ENCODE measurements around the gene GSK3B. TPM values are rescaled to one million over a fixed set of nuclear protein-coding genes. Genes with fewer than 3 reads are reported as not detected.

Gene GSK3B
- total and polyA plus RNA-seq, 2 experiments from 2014 or later, result 29.0 to 45.3 TPM

- Histone ChIP-seq H3K27ac (ENCODE audit: low read depth) (no peak overlapping the region), H3K9me2 (ENCODE audit: insufficient read depth) (peaks cover 11% of the 10 kb centered on the region; the same call in 1 of the 2 replicates), H3K4me3 (no peak overlapping the region), H3K27me3 (ENCODE audit: insufficient read depth) (no peaks in the 10 kb centered on the region), H3K36me3 (ENCODE audit: insufficient read depth) (no peaks in the 10 kb centered on the region), H2AFZ (no peak overlapping the region), H3K4me2 (no peak overlapping the region), H4K20me1 (replicated peaks; ENCODE audit: insufficient read depth) (no peaks in the 10 kb centered on the region), H3K79me2 (replicated peaks; ENCODE audit: insufficient read depth) (no peaks in the 10 kb centered on the region), H3F3A (replicated peaks; ENCODE audit: low read depth) (no peaks in the 10 kb centered on the region), H3K4me1 (ENCODE audit: insufficient read depth) (peaks cover 20% of the 10 kb centered on the region)
- TF ChIP-seq JUNB (IDR thresholded peaks at IDR 0.05; ENCODE audit: unreplicated experiment) (no peak), REST (IDR thresholded peaks at IDR 0.05; ENCODE audit: unreplicated experiment) (no peak), CREB1 (CRISPR knock-in tag; IDR thresholded peaks at IDR 0.05; ENCODE audit: low read depth) (no peak), EZH2 (IDR thresholded peaks at IDR 0.05; ENCODE audit: low read depth, unreplicated experiment) (no peak), ZNF331 (CRISPR knock-in tag; IDR thresholded peaks at IDR 0.05; ENCODE audit: low read depth) (no peak), EZH2phosphoT487 (IDR thresholded peaks at IDR 0.05; ENCODE audit: unreplicated experiment) (no peak), STAT1 (IDR thresholded peaks at IDR 0.05; ENCODE audit: unreplicated experiment) (no peak), POLR2AphosphoS5 (IDR thresholded peaks at IDR 0.05; ENCODE audit: low read depth) (no peak), ZNF114 (CRISPR knock-in tag; IDR thresholded peaks at IDR 0.05) (no peak), NANOG (IDR thresholded peaks at IDR 0.05; ENCODE audit: borderline replicate concordance) (no peak)
- TF ChIP-seq, protein P1, sequence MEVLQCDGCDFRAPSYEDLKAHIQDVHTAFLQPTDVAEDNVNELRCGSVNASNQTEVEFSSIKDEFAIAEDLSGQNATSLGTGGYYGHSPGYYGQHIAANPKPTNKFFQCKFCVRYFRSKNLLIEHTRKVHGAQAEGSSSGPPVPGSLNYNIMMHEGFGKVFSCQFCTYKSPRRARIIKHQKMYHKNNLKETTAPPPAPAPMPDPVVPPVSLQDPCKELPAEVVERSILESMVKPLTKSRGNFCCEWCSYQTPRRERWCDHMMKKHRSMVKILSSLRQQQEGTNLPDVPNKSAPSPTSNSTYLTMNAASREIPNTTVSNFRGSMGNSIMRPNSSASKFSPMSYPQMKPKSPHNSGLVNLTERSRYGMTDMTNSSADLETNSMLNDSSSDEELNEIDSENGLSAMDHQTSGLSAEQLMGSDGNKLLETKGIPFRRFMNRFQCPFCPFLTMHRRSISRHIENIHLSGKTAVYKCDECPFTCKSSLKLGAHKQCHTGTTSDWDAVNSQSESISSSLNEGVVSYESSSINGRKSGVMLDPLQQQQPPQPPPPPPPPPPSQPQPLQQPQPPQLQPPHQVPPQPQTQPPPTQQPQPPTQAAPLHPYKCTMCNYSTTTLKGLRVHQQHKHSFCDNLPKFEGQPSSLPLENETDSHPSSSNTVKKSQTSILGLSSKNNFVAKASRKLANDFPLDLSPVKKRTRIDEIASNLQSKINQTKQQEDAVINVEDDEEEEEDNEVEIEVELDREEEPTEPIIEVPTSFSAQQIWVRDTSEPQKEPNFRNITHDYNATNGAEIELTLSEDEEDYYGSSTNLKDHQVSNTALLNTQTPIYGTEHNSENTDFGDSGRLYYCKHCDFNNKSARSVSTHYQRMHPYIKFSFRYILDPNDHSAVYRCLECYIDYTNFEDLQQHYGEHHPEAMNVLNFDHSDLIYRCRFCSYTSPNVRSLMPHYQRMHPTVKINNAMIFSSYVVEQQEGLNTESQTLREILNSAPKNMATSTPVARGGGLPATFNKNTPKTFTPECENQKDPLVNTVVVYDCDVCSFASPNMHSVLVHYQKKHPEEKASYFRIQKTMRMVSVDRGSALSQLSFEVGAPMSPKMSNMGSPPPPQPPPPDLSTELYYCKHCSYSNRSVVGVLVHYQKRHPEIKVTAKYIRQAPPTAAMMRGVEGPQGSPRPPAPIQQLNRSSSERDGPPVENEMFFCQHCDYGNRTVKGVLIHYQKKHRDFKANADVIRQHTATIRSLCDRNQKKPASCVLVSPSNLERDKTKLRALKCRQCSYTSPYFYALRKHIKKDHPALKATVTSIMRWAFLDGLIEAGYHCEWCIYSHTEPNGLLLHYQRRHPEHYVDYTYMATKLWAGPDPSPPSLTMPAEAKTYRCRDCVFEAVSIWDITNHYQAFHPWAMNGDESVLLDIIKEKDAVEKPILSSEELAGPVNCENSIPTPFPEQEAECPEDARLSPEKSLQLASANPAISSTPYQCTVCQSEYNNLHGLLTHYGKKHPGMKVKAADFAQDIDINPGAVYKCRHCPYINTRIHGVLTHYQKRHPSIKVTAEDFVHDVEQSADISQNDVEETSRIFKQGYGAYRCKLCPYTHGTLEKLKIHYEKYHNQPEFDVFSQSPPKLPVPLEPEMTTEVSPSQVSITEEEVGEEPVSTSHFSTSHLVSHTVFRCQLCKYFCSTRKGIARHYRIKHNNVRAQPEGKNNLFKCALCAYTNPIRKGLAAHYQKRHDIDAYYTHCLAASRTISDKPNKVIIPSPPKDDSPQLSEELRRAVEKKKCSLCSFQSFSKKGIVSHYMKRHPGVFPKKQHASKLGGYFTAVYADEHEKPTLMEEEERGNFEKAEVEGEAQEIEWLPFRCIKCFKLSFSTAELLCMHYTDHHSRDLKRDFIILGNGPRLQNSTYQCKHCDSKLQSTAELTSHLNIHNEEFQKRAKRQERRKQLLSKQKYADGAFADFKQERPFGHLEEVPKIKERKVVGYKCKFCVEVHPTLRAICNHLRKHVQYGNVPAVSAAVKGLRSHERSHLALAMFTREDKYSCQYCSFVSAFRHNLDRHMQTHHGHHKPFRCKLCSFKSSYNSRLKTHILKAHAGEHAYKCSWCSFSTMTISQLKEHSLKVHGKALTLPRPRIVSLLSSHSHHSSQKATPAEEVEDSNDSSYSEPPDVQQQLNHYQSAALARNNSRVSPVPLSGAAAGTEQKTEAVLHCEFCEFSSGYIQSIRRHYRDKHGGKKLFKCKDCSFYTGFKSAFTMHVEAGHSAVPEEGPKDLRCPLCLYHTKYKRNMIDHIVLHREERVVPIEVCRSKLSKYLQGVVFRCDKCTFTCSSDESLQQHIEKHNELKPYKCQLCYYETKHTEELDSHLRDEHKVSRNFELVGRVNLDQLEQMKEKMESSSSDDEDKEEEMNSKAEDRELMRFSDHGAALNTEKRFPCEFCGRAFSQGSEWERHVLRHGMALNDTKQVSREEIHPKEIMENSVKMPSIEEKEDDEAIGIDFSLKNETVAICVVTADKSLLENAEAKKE (CRISPR knock-in tag; IDR thresholded peaks at IDR 0.05), result no peak
- TF ChIP-seq, protein P2, sequence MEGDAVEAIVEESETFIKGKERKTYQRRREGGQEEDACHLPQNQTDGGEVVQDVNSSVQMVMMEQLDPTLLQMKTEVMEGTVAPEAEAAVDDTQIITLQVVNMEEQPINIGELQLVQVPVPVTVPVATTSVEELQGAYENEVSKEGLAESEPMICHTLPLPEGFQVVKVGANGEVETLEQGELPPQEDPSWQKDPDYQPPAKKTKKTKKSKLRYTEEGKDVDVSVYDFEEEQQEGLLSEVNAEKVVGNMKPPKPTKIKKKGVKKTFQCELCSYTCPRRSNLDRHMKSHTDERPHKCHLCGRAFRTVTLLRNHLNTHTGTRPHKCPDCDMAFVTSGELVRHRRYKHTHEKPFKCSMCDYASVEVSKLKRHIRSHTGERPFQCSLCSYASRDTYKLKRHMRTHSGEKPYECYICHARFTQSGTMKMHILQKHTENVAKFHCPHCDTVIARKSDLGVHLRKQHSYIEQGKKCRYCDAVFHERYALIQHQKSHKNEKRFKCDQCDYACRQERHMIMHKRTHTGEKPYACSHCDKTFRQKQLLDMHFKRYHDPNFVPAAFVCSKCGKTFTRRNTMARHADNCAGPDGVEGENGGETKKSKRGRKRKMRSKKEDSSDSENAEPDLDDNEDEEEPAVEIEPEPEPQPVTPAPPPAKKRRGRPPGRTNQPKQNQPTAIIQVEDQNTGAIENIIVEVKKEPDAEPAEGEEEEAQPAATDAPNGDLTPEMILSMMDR (conservative IDR thresholded peaks at IDR 0.05; ENCODE audit: low read depth in 2 of 2), result no peak
- TF ChIP-seq, protein P3, sequence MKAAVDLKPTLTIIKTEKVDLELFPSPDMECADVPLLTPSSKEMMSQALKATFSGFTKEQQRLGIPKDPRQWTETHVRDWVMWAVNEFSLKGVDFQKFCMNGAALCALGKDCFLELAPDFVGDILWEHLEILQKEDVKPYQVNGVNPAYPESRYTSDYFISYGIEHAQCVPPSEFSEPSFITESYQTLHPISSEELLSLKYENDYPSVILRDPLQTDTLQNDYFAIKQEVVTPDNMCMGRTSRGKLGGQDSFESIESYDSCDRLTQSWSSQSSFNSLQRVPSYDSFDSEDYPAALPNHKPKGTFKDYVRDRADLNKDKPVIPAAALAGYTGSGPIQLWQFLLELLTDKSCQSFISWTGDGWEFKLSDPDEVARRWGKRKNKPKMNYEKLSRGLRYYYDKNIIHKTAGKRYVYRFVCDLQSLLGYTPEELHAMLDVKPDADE (IDR thresholded peaks at IDR 0.05), result no peak
- Mint-ChIP-seq H3K27ac (peak overlapping the region; percentile 86), H3K36me3 (ENCODE audit: low read depth) (peaks cover 22% of the 10 kb centered on the region), H3K9me3 (no peaks in the 10 kb centered on the region), H3K4me1 (peaks cover 30% of the 10 kb centered on the region), H3K27me3 (ENCODE audit: insufficient read depth, low read depth, poor library complexity) (no peaks in the 10 kb centered on the region), H3K4me3 (no peak overlapping the region)
- ATAC-seq, result no peak
- no peak for DNase-seq (ENCODE audit: low spot score)
These were observed 182.5 kb downstream of the GSK3B start for GRCh38 chr3:119911748-119912147.

Data from GM23338 (cell line).